Activated T-cell treated with anti-CD3 and anti-CD28 coated beads, Interleukin-2, amount 50 U/mL, for 24 hours (primary cell): ENCODE measurements around the gene IL1RN.

Source experiments
- DNase-seq: peaks from one replicate; pipeline ENCODE4 v3.0.0-alpha.2; 2020
- H3K27ac Mint-ChIP-seq: 2 replicates; pipeline ENCODE4 v1.8.0; 2020; ENCODE audit warnings: mild to moderate bottlenecking, mixed read lengths
- H3K27me3 Mint-ChIP-seq: 2 replicates; pipeline ENCODE4 v1.8.0; 2020; ENCODE audit warnings: mixed read lengths
- H3K36me3 Mint-ChIP-seq: 2 replicates; pipeline ENCODE4 v1.8.0; 2020; ENCODE audit warnings: low read depth, mixed read lengths
- H3K4me1 Mint-ChIP-seq: 2 replicates; pipeline ENCODE4 v1.8.0; 2020; ENCODE audit warnings: low read depth, mixed read lengths
- H3K4me3 Mint-ChIP-seq: 2 replicates; pipeline ENCODE4 v1.8.0; 2020; ENCODE audit warnings: mild to moderate bottlenecking, moderate library complexity, mixed read lengths
- H3K9me3 Mint-ChIP-seq: 2 replicates; pipeline ENCODE4 v1.8.0; 2020; ENCODE audit warnings: mixed read lengths

The IL1RN gene

DNA sequence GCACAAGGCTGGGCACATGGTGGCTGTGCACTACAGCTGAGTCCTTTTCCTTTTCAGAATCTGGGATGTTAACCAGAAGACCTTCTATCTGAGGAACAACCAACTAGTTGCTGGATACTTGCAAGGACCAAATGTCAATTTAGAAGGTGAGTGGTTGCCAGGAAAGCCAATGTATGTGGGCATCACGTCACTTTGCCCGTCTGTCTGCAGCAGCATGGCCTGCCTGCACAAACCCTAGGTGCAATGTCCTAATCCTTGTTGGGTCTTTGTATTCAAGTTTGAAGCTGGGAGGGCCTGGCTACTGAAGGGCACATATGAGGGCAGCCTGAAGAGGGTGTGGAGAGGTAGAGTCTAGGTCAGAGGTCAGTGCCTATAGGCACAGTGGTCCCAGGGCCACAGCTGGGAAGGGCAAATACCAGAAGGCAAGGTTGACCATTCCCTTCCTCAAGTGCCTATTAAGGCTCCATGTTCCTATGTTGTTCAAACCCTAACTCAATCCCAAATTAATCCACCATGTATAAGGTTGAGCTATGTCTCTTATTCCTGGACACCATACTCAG is 2.2 kb downstream of the IL1RN start:
- H3K4me3 Mint-ChIP-seq, result no peak overlapping the region
- H3K9me3 Mint-ChIP-seq, result no peaks in the 10 kb centered on the region
- no peak overlapping the region for H3K27ac Mint-ChIP-seq
- no peaks in the 10 kb centered on the region for H3K36me3 Mint-ChIP-seq
- DNase-seq, result no peak
- H3K27me3 Mint-ChIP-seq, result no peaks in the 10 kb centered on the region
- peaks cover 39% of the 10 kb centered on the region for H3K4me1 Mint-ChIP-seq

DNA sequence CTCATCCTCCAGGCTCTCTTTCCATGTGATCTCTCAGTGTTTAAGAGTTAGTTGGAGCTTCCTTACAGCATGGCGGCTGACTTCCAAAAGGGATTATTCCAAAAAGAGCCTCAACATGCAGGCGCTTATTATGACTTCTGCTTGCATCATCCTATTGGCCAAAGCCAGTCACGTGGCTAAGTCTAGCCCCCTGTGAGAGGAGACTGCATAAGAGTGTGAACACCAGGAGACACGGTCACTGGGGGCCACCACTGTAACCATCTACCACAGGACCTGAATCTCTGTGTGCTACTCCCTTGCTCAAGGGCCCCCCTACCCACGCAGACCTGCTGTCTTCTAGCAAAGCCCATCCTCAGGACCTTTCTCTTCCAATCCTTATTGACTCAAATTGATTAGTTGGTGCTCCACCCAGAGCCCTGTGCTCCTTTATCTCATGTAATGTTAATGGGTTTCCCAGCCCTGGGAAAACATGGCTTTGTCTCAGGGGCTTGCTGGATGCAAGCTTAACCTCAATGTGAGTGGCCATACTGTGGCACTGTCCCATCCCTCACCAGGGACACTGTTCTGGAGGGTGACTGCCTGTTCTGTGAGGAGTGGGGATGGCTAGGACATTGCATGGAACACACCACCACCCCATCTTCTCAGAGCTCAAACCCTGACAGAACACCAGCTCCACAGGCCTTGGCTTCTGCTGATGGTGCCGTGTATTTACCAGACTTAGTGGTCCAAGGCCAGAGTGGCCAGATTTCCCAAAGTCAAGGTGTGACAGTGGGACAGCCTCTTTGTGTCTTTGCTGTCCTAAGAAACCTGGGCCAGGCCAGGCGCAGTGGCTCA is 4.2 kb downstream of the IL1RN start:
- DNase-seq, result no peak
- Mint-ChIP-seq H3K27me3 (no peaks in the 10 kb centered on the region), H3K4me3 (no peak overlapping the region), H3K27ac (no peak overlapping the region), H3K4me1 (peaks cover 24% of the 10 kb centered on the region), H3K9me3 (no peaks in the 10 kb centered on the region), H3K36me3 (no peaks in the 10 kb centered on the region)

DNA sequence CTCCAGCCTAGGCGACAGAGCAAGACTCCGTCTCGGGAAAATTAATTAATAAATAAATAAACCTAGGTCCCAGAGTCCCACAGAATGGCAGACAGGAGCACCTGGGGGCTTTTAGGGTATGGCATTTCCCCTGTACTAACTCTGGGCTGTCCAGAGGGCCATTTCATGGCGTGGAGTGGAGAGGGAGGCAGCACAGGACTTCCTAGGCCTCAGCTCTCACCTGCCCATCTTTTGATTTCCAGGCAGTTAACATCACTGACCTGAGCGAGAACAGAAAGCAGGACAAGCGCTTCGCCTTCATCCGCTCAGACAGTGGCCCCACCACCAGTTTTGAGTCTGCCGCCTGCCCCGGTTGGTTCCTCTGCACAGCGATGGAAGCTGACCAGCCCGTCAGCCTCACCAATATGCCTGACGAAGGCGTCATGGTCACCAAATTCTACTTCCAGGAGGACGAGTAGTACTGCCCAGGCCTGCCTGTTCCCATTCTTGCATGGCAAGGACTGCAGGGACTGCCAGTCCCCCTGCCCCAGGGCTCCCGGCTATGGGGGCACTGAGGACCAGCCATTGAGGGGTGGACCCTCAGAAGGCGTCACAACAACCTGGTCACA is 5.1 kb downstream of the IL1RN start:
- H3K36me3 Mint-ChIP-seq, result no peaks in the 10 kb centered on the region
- H3K27ac Mint-ChIP-seq, result no peak overlapping the region
- DNase-seq, result no peak
- no peak overlapping the region for H3K4me3 Mint-ChIP-seq
- peaks cover 23% of the 10 kb centered on the region for H3K4me1 Mint-ChIP-seq
- H3K27me3 Mint-ChIP-seq, result no peaks in the 10 kb centered on the region
- no peaks in the 10 kb centered on the region for H3K9me3 Mint-ChIP-seq

DNA sequence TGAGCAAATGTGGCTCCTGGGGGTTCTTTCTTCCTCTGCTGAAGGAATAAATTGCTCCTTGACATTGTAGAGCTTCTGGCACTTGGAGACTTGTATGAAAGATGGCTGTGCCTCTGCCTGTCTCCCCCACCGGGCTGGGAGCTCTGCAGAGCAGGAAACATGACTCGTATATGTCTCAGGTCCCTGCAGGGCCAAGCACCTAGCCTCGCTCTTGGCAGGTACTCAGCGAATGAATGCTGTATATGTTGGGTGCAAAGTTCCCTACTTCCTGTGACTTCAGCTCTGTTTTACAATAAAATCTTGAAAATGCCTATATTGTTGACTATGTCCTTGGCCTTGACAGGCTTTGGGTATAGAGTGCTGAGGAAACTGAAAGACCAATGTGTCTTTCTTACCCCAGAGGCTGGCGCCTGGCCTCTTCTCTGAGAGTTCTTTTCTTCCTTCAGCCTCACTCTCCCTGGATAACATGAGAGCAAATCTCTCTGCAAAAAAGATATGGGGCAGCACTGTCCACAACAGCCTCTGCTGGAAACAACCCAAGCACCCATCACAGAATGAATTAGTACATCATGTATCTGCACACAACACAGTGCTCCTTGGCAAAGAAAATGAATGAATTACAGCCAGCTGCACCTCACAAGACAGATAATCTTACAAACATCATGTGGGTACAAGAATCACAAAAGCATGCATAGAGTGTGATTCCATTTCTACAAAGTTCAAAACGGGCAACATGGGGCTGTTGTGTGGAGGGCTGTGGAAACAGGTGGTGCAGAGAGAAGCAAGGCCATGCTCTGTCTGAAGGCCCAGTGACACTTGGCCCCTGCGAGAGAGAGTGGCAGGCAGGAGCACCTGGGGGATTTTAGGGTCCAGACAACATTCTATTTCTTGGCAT is 6.6 kb downstream of the IL1RN start:
- H3K4me3 Mint-ChIP-seq, result no peak overlapping the region
- H3K4me1 Mint-ChIP-seq, result peaks cover 30% of the 10 kb centered on the region
- no peak for DNase-seq
- H3K27ac Mint-ChIP-seq, result peak overlapping the region; percentile 5
- no peaks in the 10 kb centered on the region for H3K36me3 Mint-ChIP-seq
- no peaks in the 10 kb centered on the region for H3K9me3 Mint-ChIP-seq
- H3K27me3 Mint-ChIP-seq, result no peaks in the 10 kb centered on the region

DNA sequence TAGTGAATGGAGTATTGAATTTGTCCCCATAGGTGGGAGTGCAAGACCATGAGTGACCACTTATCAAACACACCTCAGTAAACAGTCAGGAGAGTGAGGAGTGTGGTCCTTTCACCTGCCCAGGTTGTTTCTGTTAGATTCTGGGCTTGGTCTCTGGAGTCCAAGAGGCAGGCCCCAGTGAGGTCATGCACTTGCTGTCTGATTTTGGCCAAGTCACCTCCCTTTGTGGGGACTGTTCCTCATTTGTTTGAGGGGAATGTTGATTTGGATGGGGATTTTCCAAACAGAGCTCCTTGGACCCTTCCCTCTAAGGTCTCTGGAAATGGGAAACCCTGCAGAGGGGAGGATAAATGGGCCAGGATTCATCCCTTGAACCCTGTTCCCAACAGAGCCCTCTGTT is 7.3 kb downstream of the IL1RN start:
- Mint-ChIP-seq H3K4me3 (no peak overlapping the region), H3K36me3 (no peaks in the 10 kb centered on the region), H3K27ac (no peak overlapping the region), H3K4me1 (peaks cover 35% of the 10 kb centered on the region), H3K27me3 (no peaks in the 10 kb centered on the region), H3K9me3 (no peaks in the 10 kb centered on the region)
- no peak for DNase-seq

DNA sequence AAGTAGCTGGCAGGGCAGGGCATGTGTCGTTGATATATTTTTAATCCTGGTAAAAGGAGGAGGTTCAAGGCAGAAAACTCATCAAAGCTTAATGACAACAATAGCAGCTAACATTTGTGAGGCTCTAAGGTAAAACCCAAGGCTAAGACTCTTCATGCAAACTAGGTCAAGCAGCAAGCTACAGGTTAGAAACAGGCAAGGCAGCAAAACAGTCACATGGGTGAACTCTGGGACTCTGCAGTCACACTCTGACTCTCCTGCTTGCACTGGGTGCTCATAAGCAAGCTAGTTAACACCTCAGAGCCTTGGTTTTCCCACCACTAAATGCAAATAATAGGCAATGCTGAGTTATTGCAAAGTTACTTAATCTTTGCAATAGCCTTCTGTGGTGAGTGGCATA is 7.9 kb downstream of the IL1RN start:
- no peak for DNase-seq
- H3K27ac Mint-ChIP-seq, result no peak overlapping the region
- H3K4me1 Mint-ChIP-seq, result peaks cover 35% of the 10 kb centered on the region
- no peak overlapping the region for H3K4me3 Mint-ChIP-seq
- H3K9me3 Mint-ChIP-seq, result no peaks in the 10 kb centered on the region
- no peaks in the 10 kb centered on the region for H3K36me3 Mint-ChIP-seq
- H3K27me3 Mint-ChIP-seq, result no peaks in the 10 kb centered on the region

DNA sequence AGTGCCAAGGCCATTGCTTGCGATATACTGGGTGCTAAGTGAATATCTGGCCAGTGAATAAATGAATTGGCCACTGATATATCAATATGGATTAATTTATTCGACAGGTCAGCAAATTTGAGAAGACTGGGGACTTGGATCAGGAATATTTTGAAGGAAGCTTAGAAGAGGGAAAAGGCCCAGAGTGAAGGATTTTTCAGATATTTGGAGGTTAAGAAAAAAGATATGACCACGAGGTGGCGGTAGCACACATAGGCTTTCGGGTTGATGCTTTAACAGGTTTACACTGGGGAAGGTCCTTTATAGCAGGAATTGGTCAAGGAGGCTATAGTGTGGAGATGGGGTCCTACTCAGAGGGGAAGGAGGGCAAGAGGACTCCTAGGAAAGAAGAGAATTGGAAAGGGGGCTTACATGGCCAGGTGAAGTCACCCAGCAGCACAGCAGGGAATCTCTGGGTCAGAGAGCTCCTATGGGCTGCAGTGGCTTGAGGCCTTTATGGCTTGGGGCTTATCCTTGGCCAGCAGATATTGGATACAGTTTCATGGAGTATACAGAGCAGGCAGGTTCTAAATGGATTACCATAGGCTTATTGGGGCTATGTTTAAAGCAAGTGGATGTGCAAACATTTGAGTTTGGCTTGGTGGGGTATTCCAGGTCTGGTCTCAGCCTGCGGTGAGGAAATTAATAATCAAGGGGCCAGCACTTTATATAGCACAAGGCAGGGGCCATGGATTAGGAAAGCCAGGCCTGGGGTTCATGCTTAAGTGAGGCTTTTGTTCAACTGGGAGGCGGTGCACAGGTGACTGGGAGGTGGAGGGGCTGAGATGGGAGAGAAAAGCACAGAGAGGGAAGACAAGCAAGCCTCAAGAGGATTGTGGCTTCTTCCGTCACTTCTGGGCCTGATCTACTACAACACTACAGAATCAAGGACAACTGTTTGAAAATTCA is 9.7 kb downstream of the IL1RN start:
- Mint-ChIP-seq H3K4me3 (no peak overlapping the region), H3K4me1 (peaks cover 35% of the 10 kb centered on the region), H3K27ac (no peak overlapping the region), H3K36me3 (no peaks in the 10 kb centered on the region), H3K27me3 (no peaks in the 10 kb centered on the region), H3K9me3 (no peaks in the 10 kb centered on the region)
- peak; percentile 48 for DNase-seq

DNA sequence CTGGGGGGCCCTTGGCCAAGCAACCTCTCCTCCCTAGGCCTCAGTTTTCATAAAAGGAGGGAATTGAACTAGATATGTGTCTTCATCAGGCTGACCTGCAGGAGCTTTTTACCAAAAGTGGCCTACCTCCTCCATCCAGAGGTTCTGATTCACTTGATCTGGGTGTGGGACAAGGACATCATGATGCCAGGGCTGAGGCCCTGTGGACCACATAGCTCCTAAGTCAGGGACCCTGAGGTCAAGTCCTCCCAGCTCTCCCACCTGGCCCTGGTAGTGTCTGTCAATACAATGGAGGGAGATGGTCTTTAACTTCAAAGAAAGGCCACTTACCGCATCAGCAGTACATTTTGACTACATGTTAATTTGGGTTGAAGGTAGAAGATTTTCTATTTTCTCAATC is 10.4 kb downstream of the IL1RN start:
- Mint-ChIP-seq H3K36me3 (no peaks in the 10 kb centered on the region), H3K4me1 (peaks cover 35% of the 10 kb centered on the region), H3K4me3 (no peak overlapping the region), H3K27ac (no peak overlapping the region), H3K9me3 (no peaks in the 10 kb centered on the region), H3K27me3 (no peaks in the 10 kb centered on the region)
- DNase-seq, result no peak

DNA sequence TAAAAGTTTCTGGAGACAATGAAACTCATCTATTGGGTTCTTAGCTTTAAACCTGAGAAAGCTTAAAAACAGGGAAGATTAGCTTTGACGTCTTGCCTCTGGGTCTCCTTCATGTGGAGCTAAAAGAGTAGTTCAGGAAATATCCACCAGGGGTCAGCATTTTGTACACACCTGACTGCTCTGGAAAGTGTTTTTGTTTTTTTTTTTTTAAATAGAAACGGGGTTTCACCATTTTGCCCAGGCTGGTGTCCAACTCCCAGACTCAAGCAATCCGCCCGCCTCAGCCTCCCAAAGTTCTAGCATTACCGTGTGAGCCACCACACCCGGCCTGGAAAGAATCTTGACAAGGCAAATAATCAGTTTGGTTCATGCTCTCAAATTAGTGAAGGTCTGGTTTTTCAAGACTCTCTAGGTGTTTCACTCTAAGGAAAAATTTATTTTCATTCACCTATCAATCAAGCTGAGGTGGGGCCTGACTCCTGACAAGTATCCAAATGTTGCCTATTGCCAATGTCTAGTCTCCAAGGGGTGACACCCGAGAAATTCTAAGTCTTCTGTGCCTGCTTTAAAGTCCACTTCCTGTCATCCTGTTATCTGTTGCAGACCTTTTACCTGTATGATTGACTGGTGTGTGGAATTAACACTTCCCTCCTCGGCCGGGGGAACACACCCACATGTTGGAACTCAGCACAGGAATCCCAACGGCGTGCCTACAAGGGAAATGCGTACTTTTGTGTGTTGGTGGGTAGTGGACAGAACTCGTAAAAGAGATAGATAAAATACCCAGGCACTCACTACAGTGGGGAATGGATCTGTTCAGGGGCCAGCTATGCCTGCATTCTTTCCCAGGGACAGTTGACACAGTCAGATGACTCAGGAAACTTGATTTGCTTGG is 11.3 kb downstream of the IL1RN start:
- H3K9me3 Mint-ChIP-seq, result no peaks in the 10 kb centered on the region
- H3K27me3 Mint-ChIP-seq, result no peaks in the 10 kb centered on the region
- no peaks in the 10 kb centered on the region for H3K36me3 Mint-ChIP-seq
- peak overlapping the region; percentile 68 for H3K27ac Mint-ChIP-seq
- H3K4me3 Mint-ChIP-seq, result peak overlapping the region; percentile 12
- DNase-seq, result peak; percentile 55
- peaks cover 32% of the 10 kb centered on the region for H3K4me1 Mint-ChIP-seq

DNA sequence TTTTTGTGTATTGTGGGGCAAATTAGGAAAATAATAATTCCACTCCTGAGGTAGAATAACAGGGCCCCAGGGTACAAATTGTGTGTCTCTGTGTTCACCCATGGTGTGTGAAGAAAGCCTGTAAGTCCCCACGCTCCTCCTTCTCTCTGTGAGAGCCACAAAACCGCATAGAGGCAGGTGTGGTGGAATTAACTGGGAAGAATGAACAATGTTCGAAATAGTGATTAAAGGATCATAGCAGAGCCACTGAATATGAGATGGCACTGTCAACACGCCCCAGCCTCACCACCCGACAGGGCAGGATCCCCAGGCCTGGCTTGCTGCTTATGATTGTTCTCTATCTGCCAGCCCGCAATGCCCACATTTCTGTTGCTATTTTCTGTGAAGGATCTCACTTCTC is 14.1 kb downstream of the IL1RN start:
- Mint-ChIP-seq H3K9me3 (no peaks in the 10 kb centered on the region), H3K4me1 (peaks cover 28% of the 10 kb centered on the region), H3K27me3 (no peaks in the 10 kb centered on the region), H3K36me3 (no peaks in the 10 kb centered on the region), H3K27ac (no peak overlapping the region), H3K4me3 (no peak overlapping the region)
- DNase-seq, result no peak

DNA sequence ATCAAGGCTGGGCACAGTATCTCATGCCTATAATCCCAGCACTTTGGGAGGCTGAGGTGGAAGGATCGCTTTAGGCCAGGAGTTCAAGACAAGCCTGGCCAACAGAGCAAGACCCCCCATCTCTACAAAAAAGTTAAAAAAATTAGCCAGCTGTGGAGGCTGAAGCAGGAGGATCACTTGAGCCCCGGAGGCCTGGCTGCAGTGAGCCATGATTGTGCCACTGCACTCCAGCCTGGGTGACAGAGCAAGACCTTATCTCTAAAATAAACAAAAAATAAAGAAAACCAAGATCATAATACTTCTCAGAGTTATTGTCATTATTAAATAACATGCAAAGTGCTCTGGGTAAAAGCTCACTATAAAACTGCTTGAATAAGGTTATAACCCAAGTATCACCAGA is 14.9 kb downstream of the IL1RN start:
- Mint-ChIP-seq H3K4me3 (no peak overlapping the region), H3K27ac (no peak overlapping the region), H3K36me3 (no peaks in the 10 kb centered on the region), H3K4me1 (peaks cover 22% of the 10 kb centered on the region), H3K9me3 (no peaks in the 10 kb centered on the region), H3K27me3 (no peaks in the 10 kb centered on the region)
- DNase-seq, result no peak

DNA sequence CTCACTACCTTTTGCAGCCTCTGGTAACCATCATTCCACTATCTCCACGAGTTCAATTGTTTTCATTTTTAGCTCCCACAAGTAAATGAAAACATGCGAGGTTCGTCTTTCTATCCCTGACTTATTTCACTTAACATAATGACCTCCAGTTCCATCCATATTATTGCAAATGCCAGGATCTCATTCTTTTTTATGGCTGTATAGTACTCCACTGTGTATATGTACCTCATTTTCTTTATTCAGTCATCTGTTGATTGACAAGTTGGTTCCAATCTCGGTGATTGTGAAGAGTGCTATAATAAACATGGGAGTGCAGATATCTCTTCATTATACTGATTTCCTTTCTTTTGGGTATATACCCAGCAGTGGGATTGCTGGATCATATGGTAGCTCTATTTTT is 16.9 kb downstream of the IL1RN start:
- H3K4me3 Mint-ChIP-seq, result no peak overlapping the region
- no peak overlapping the region for H3K27ac Mint-ChIP-seq
- H3K4me1 Mint-ChIP-seq, result peaks cover 2% of the 10 kb centered on the region
- H3K9me3 Mint-ChIP-seq, result no peaks in the 10 kb centered on the region
- no peak for DNase-seq
- no peaks in the 10 kb centered on the region for H3K27me3 Mint-ChIP-seq
- H3K36me3 Mint-ChIP-seq, result no peaks in the 10 kb centered on the region
